GM11168 (cell line): ENCODE results near the gene BAG1.

ENCODE experiments used
- in situ Hi-C: fragments of 300-500 bp; cut with MboI; formaldehyde crosslinking; loops from one replicate; pipeline ENCODE4 v1.12.0; 2022; ENCODE audit warnings: low sequenced_read_pairs; ENCODE audit not compliant: unreplicated experiment

The BAG1 gene

GRCh38 chr9:33245341-33245740, 19.2 kb downstream of the BAG1 start:
- in situ Hi-C loops, result no loop called here

DNA sequence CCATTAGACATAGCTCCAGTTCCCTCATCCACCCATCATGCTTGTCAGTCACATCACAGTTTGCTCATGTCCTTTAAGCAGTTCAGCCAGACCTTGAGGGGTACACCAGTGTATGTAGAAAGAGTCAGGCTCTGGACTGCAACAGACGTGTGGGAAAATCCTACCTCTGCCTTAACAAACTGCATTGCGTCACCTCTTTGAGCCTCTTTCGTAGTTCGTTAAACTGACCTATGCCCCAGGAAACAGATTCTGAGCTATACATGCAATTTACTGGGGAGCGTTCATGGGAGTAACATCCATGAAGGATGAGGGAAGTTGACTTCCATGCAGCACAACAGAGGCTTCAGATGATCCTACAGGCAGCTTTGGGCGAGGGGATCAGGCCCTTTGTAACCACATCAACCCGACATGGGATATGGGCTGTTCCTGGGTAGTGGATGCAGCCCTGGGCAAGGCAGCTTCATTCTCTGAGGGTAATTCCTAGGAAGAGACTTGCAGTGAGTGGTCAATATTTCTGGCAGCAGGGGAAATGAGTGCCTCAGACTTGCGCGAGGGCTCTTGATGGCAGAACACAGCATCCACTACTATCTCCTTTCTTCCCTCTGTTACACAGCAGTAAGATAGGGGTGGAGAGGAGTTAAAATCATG, 20.2 kb downstream of the BAG1 start:
- in situ Hi-C loops, result no loop called here

DNA sequence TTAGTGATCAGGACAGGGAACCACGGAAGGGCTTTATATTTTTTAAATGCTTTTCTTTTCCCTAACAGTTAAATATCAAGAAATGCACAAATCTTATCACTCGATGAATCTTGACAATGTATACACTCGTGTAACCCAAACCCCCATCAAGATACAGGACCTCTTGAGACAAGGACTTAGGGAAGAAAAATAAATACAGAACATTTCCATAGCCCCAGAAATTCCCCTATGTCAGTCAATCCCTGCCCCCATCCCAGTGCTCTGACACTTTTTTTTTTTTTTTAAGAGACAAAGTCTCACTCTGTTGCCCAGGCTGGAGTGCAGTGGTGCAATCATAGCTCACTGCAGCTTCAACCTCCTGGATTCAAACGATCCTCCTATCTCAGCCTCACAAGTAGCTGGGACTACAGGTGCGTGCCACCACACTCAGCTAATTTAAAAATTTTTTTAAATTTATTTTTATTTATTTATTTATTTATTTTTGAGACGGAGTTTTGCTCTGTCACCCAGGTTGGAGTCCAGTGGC, 21.8 kb downstream of the BAG1 start:
- in situ Hi-C loops, result no loop called here

DNA sequence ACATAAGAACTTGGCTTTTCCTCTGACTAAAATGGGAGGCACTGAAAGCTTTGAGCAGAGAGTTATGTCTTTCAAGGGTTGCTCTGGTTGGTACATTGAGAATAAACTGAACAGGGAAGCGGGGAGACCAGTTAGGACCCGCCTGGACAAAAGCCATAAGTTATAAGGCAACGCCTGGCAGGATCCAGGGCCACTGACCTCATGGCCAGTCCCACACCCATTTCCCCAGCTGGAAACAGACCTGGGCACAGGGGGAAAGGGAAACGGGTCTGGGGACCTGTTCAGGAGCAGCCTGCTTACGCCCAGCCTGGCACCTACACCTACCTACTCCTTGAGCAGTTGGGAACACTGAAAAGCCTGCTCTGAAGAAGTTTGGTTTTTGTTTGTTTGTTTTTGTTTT, 23.2 kb downstream of the BAG1 start:
- in situ Hi-C loops, result no loop called here

DNA sequence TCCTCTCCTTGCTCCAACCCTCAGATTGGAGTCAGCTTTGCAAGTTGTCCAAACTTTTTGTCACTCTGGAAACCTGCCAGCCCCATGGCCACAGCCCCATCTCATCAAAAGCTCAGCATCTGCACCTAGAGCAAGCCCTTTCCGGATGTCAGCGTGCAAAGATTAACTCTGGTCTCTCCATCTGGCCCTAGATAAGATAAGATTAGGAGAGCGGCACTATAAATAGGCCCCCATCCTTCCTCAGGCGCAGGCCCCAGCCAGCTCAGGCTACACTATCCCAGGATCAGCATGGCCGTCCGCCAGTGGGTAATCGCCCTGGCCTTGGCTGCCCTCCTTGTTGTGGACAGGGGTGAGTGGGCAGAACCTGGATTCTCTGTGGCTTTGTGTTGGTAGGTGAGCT, 24.6 kb downstream of the BAG1 start, which contains the start of gene SPINK4:
Gene SPINK4 (plus strand): TSS at position 247 of the 400 bp plus-strand sequence. CDS start 42 bp downstream, at position 289.
- in situ Hi-C loops, result no loop called here

GRCh38 chr9:33236571-33236970, 27.9 kb downstream of the BAG1 start:
- in situ Hi-C loops, result no loop called here

DNA sequence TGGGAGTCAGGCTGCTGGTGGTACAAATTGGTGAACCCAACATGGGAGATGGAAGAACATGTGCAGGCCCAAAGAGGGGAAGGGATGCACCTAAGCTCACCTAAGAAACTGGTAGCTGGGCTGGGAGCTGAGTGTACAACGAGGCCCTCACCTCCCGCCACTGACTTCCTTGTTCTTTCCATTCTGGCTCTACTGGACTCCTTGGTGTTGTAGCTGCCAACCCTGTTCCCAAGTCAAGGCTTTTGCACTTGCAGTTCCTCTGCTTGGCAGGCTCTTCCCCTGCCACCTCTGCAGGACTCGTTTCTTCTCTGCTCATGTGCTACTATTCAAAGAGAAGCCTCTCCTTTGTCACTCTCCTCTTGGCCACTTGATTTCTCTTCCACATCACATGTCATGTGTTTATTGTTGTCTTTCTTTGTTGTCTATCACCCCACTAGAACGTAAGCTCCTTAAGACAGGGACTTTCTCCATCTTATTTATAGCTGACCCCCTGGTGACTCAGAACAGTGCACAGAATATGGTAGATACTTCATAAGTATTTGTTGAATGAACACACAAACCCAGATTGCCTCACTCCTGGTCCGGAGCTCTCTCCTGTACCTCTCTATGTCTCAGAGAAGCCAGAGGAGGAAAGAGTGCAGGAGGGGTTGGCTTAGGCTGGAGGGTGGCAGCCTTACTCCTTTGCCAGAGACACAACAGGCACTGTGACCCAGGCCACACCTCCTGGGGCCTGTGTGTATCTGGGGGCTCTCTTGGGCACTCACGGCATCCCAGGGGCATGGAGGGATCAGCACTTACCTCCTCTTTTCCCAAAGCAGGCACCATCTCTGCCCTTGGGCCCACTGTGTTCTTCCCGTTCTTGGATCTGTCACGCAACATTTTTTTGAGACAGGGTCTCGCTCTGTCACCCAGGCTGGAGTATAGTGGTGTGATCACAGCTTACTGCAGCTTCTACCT, 29.7 kb downstream of the BAG1 start:
- in situ Hi-C loops, result no loop called here

DNA sequence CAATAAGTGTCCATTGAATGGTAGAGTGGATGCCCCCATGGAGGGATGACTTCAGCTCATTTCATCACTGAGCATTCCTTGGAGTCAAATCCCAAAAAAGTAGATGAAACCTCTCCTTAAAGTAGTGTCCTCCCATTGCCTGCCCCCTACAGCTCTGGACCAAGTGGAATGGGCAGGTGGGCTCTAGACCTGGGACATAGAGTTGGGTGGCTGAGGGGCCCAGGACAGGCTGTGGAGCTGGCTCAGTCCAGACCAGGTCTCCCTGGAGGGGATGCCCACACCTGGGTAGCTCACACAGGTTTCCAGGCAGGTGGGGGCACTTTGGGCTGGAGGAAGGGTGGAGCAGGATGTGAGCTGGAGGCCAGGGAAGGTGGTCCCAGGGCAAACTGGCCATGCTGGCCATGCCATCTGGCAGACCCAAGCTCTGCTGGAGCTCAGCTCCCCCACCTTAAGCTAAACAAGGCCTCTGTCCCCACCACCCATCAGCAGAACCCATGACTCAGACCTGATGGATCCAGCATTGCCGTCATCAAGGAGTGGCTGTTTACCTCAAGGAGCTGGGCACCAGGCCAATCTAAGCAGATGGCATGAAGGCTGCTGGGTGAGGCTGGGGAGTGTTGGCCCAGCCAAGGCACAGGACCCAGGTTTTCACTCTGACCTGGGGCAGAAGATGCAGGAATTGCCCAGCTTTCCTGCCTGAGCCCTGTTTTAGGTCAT, 30.7 kb downstream of the BAG1 start:
- in situ Hi-C loops, result no loop called here

- in situ Hi-C loops, result no loop called here
These were observed 31.7 kb downstream of the BAG1 start for GRCh38 chr9:33232815-33233214.

GRCh38 chr9:33231623-33231942, 32.9 kb downstream of the BAG1 start:
- in situ Hi-C loops, result no loop called here

DNA sequence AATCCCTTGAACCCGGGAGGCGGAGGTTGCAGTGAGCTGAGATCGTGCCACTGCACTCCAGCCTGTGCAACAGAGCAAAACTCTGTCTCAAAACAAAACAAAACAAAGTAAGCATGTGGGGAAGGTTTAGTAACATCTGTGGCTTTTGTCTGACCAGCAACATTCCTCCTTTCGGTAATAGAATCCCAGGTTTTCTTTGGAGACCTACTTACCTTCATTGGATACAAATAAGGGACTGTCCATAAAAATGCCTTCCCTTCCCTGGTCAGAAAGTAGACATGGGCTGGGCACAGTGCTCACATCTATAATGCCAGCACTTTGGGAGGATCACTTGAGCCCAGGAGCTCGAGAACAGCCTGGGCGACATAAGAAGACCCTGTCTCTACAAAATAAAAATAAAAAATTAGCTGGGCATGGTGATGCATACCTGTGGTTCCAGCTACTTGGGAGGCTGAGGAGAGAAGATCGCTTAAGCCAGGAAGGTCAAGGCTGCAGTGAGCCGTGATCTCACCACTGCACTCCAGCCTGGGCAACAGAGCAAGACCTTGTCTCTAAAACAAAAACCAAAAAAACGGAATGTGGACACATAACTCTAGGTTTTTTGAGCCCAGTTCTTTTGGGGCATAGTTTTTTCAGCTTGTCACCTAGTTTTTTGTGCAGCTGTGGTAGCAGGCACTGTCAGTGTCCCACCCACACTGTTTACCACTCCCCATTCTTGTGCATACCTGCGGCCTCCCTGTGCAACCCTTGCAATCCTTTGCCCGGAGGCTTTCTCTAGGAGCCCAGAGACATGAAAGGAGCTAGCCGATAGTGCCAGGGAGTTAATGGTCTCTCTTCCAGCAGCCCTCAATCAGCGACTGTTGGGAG, 33.5 kb downstream of the BAG1 start:
- in situ Hi-C loops, result no loop called here

DNA sequence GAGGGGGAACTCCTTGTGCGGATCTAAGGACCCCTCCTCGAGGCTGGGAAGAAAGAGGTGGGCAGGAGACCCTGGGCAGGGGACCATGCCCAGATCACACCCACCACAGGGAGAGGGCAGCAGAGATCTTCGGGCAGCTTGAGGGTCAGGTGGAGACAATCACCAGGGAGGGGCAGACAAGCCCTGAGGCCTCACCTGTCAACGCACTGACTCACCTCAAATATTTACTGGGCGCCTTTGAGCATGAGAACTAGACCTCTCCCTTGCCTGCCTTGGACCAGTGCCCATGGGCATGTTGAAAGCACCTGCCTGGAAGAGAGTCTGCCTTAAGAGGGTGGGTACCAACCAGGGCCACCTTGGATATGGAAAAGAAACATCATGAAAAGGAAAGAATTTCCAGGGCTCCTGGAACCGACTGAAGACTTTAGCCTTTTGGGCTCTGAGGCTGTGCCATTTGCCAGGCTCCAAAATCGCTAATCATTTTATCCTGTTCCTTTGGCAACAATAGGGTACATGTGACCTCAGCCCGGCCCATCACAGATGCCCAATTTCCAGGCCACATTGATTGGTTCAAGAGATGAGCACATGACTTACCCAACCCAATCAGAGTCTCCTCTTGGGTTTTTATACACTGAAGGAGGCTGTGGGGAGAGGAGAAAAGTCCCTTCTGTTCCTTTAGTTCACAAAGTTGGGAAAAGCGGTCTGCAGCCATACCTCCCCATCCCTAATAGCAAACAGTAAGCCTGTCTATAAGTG, 35.0 kb downstream of the BAG1 start:
- in situ Hi-C loops, result no loop called here

GRCh38 chr9:33228606-33229005, 35.9 kb downstream of the BAG1 start:
- in situ Hi-C loops, result no loop called here

GRCh38 chr9:33227741-33228140, 36.8 kb downstream of the BAG1 start:
- in situ Hi-C loops, result no loop called here

GRCh38 chr9:33227008-33227398, 37.5 kb downstream of the BAG1 start:
- in situ Hi-C loops, result no loop called here

DNA sequence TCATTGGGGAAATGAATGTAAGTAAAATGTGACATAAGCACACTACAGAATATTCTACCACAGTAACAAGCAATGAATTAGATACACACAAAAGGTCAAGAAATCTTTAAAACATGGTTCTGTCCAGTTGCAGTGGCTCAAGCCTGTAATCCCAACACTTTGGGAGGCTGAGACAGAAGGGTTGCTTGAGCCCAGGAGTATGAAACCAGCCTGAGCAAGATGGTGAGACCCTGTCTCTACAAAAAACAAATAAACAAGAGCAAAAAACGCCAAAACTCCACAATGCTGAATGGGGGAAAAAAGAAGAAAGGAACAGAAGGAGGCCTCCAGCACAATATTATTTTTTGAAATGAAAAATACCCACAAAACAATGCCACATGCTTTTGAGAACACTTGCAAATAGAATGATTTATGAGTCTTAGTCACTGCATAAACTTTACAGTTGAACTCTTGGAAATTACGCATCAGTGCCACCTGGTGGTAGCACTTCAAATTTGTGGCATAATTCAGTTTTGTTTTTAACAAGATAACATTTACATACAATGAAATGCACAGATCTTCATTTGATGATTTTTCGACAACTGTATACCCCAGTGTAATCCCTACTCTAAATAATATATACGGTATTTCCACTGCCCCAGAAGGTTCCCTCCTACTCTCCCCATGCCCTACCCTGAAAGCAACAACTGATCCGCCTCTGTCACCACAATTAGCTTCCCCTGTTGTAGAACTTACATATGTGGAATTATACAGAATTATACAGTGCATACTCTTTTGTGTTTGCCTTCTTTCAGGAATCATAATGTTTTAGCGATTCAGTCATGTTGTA, 39.0 kb downstream of the BAG1 start:
- in situ Hi-C loops, result no loop called here

DNA sequence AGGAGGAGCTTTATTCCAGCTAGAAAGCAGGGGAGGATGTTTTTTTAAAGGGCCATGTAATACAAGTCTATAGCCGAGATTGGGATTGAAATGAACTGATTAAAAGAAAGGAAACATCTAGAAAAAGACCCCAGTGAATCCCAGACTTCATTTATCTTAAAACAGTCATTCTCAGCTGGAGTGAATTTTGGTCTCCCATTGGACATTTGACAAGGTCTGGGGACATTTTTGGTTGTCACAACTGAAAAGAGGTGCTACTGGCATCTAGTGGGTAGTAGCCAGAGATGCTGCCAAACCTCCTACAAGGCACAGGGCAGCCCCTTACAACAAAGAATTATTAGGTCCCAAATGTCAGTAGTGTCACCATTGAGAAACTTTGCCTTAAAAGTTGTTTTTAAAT, 40.8 kb downstream of the BAG1 start:
- in situ Hi-C loops, result loop anchor here (5.0 kb wide), 1 partner anchor 141 kb away; no protein-coding TSS in a partner anchor

DNA sequence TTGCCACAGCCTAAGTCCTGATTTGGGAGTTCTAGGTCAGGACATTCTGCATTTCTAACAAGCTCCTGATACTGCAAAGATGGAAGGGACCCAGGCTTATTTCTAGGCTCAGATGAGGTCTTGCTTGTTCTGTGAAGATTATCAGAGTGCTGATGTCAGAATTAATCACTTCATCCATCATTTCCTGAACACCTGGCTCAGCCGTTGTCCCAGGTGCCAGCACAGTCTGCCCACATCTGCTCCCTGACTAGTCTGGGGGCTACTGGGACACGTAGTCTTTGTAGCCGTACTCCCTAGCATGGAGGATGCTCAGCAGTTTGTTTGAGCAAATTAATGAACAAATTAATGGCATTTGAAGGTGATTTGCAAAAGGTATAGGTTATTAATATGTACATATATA, 42.5 kb downstream of the BAG1 start:
- in situ Hi-C loops, result loop anchor here (5.0 kb wide), 1 partner anchor 140 kb away; no protein-coding TSS in a partner anchor
